GM12891 (cell line): Measurements from ENCODE around the gene STAT6.

Source experiments
- POLR2A ChIP-seq: IDR thresholded peaks from 2 replicates; pipeline ENCODE4 v1.6.1; 2011; ENCODE audit warnings: low read depth, low read length, control low read depth
- POLR2AphosphoS5 ChIP-seq: IDR thresholded peaks from 2 replicates; pipeline ENCODE4 v1.6.1; 2011; ENCODE audit warnings: low read depth, low read length, control low read depth
- POU2F2 ChIP-seq: IDR thresholded peaks from 2 replicates; pipeline ENCODE4 v1.6.1; 2011; ENCODE audit warnings: low read depth, mild to moderate bottlenecking, control low read depth, low read length, moderate library complexity
- SPI1 ChIP-seq: IDR thresholded peaks from 2 replicates; pipeline ENCODE4 v1.6.1; 2011; ENCODE audit warnings: low read depth, low read length, control low read depth

DNA sequence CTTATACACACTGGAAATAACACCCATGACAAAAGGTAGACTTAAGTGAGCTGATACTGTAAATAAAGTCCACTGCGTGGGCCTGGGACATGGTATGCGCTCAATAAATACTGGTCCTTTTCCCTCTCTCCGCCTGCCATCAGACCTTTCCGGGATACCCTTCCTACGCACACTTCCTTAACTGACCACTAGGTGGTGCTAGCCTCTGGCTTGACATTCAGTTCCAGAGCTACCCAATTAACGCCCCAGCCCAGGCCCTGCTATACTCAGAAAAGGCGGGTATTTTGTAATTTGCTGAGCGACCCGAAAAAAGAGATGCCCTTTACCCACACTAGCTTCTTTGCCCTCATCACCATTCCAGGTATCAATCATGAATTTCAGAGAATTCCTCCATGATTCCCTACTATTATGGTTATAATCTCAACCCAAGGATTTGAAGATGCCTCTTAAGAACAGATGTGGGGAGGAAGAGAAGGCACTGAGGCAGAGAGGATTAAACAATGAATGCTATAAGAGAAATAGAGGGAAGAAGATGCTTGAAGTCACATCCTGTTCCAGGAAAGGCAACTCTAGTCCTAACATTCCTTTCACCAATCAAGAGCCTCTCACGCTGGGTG is 13.2 kb upstream of the STAT6 start:
- no peak for TF ChIP-seq POLR2A
- TF ChIP-seq POLR2AphosphoS5 = no peak
- no peak for TF ChIP-seq POU2F2
- TF ChIP-seq SPI1 = no peak
